Stimulated activated effector memory CD8-positive, alpha-beta T cell treated with anti-CD3 and anti-CD28 coated beads, Interleukin-12 subunit alpha, Interleukin-12 subunit beta, amount 100 ng/mL, for 72 hours (primary cell): ENCODE measurements around the gene RPL19.

ENCODE experiments used
- ATAC-seq: fragments of 150-1000 bp; cut with Tn5 transposase; 2 replicates; pipeline ENCODE4 v1.10.0; 2021
- DNase-seq, 2 donors: peaks; one replicate each; pipeline ENCODE4 v3.0.0; 2021 to 2022; ENCODE audit warnings: low spot score in 2 of 2
- H3K27ac Mint-ChIP-seq: one replicate; pipeline ENCODE4 v1.8.0; 2022; ENCODE audit warnings: mild to moderate bottlenecking, mixed read lengths
- H3K36me3 Mint-ChIP-seq: one replicate; pipeline ENCODE4 v1.8.0; 2022; ENCODE audit warnings: mild to moderate bottlenecking, mixed read lengths
- H3K4me1 Mint-ChIP-seq: one replicate; pipeline ENCODE4 v1.8.0; 2022; ENCODE audit warnings: mixed read lengths
- H3K4me3 Mint-ChIP-seq: one replicate; pipeline ENCODE4 v1.8.0; 2022; ENCODE audit warnings: mild to moderate bottlenecking, mixed read lengths
- H3K9me3 Mint-ChIP-seq: one replicate; pipeline ENCODE4 v1.8.0; 2022; ENCODE audit warnings: mixed read lengths

RPL19 gene

DNA sequence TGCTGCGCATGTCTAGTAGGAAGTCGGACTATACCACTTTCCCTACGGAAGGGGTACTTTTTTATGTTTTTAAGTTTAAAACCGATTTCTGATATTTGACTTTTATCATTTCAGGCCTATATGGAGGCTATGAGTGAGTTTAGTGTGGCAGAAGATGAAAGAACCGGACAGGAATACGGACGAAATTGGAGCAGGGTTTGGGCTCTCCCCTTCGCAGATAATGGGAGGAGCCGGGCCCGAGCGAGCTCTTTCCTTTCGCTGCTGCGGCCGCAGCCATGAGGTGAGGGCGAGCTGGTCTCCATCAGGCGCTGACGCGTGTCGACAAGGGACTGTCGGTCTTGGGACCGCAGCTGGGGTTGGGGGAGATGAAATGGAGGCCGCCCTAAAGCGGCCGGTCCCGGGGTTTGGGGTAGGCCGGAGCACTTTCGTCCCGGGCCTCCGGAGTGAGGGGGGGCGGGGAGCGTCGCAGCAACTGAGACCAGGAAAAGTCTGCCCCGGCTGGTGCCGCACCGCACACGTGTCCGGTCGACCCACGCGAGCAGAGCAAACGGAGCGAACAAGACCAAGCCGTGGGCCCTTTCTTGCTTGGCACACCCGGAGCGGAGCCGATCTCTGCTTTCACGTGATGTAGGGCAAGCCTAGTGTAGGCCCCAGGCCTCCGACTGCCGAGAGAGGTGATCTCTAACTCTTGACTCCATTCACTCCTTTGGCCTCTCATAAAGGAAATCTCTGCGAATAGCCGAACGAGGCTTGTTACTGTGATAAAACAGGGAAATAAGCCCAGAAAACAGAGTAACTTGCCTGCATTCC, at the start of gene RPL19:
Gene RPL19 (plus strand): TSS at position 214 of the 810 bp plus-strand sequence. CDS start 62 bp downstream, at position 276.
- DNase-seq, result peak; percentile 74 to 90

DNA sequence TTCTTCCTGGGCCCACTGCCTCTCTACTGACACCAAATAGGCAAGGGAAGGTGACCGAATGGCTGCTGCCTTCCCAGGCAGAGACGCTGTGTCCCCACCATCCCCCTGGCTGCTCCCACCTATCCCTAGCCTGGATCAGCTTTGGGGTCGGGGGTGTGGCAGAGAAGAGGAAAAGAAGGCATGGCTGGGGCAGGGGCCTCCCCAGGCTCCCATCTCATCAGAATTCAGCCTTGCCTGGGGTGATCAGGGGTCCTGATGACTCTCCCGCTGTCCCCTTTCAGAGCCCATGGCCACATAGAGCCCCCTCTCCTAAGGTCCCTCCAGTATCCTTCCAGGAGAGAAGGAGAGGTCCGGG, 49.3 kb upstream of the RPL19 start:
- H3K9me3 Mint-ChIP-seq, result no peaks in the 10 kb centered on the region
- peaks cover 37% of the 10 kb centered on the region for H3K36me3 Mint-ChIP-seq
- ATAC-seq (no peak), DNase-seq (no peak)
- peak overlapping the region; percentile 38 for H3K27ac Mint-ChIP-seq
- H3K4me3 Mint-ChIP-seq, result peak overlapping the region; percentile 97
- peaks cover 42% of the 10 kb centered on the region for H3K4me1 Mint-ChIP-seq

More for the DNA sequence above, at the start of gene RPL19:
- peak within 1 kb of the TSS; percentile 100 for H3K27ac Mint-ChIP-seq
- peaks cover 60% of the 10 kb centered on the region for H3K36me3 Mint-ChIP-seq
- peaks cover 67% of the 10 kb centered on the region for H3K4me1 Mint-ChIP-seq
- peak within 1 kb of the TSS; percentile 95 for H3K4me3 Mint-ChIP-seq
- H3K9me3 Mint-ChIP-seq, result no peaks in the 10 kb centered on the region
- ATAC-seq, result peak; percentile 77

DNA sequence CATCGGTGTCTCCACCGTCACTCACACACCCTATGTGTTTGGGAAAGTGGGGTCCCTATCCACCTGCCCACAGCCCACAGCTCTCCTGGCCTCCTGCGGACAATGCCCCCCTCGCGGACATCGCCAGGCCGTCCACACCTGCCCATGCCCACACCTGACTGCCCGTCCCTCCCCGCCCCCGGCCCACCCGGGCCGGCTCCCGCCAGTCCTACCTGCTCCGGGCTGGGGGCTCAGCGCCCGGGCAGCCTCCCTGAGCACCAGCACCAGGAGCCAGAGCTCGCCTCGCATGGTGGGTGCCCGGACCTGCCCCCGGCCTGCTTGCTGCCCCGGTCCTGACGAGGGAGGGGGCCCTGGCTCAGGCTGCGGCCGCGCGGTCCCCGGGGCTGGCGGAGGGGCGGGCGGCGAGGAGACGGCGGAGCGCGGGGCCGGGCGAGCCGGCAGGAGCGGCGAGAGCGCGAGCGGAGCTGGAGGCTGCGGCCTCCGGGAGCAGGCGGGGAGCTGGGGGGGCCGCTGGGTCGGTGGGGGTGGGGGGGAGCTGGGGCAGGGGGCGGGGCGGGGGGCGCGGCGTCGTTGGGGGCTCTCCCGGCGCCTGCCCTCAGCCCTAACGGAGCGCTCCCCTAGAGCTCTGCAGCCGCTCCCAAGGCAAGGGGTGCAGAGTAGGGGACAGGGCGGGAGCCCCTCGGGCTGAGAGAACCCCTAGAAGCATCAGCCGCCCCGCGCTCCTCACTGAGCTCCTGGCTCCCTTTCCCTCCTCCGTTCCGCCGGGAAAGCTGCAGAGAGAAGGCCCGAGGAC, 48.7 kb upstream of the RPL19 start, which contains the start of gene PLXDC1:
Gene PLXDC1 (minus strand): TSS at position 488 of the 793 bp plus-strand sequence. CDS start 200 bp downstream, at position 288.
- no peak for ATAC-seq
- H3K36me3 Mint-ChIP-seq, result peaks cover 40% of the 10 kb centered on the region
- peak in 1 of 2 donors; percentile 64 for DNase-seq
- peak within 1 kb of the TSS; percentile 97 for H3K4me3 Mint-ChIP-seq
- H3K4me1 Mint-ChIP-seq, result peaks cover 42% of the 10 kb centered on the region
- no peaks in the 10 kb centered on the region for H3K9me3 Mint-ChIP-seq
- peak within 1 kb of the TSS; percentile 100 for H3K27ac Mint-ChIP-seq

DNA sequence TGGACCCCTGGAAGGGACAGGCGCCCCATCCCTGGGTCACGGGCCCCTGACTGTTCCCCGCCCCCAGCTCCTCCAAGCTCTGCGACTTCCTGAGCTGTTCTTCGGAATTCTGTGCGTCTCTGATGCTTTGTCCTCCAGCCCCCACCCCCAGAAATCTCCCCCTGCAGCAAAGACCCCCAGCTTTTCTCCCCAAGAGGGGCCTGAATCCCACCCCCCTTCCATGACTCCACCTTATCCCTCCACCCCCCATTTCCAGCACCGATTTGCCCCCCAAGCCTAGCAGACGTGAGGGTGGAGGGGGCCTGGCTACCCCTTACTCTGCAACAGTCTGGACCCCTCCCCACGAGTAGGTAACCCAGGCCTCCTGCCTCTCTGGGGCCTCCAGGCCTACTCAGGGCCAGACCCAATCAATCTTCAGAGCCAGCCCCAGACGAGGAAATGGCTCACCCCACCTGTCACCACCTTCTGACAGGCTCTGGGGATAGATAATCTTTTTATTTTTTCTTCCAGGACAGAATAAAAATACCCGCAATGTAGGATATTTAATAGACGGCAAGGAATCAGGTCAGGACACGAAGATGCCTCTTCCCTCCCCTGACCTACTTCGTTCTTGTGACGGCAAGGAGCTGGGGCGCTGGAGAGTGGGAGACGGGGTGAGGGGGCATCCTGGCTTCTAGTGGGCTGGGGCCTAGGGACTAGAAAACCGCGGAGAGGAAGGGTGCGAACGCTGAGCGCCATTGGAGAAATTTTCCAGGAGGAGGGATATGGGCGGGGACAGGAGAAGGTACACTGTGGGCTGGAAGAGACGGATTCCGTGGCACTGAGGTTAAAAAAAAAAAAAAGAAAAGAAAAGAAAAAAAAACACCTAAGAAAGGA, 47.9 kb upstream of the RPL19 start:
- peaks cover 40% of the 10 kb centered on the region for H3K36me3 Mint-ChIP-seq
- peak overlapping the region; percentile 97 for H3K4me3 Mint-ChIP-seq
- peaks cover 42% of the 10 kb centered on the region for H3K4me1 Mint-ChIP-seq
- DNase-seq (peak in 1 of 2 donors; percentile 55), ATAC-seq (no peak)
- peak overlapping the region; percentile 100 for H3K27ac Mint-ChIP-seq
- H3K9me3 Mint-ChIP-seq, result no peaks in the 10 kb centered on the region

DNA sequence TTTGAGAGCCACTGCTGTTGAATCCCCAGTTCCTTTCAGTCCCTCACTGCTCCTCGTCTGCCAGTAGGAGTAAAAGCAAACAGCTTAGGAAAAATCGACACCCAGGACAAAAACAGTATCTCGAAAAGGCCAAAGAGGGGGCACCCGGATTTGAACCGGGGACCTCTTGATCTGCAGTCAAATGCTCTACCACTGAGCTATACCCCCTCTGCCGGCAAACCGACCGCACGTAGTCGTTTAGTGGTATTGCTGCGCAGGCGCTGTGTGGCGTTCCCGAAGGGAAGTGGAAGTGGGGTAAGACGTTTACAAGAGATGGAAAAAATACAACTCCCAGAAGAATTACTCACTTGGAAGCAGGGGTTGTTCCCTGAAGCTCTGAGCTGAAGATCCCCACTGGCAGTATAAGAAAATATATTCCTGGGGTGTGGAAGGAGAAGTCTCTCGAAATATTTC, 46.5 kb upstream of the RPL19 start:
- peak overlapping the region; percentile 100 for H3K27ac Mint-ChIP-seq
- peaks cover 42% of the 10 kb centered on the region for H3K4me1 Mint-ChIP-seq
- H3K9me3 Mint-ChIP-seq, result no peaks in the 10 kb centered on the region
- H3K36me3 Mint-ChIP-seq, result peaks cover 40% of the 10 kb centered on the region
- DNase-seq (peak; percentile 95 to 99), ATAC-seq (peak; percentile 76)
- H3K4me3 Mint-ChIP-seq, result peak overlapping the region; percentile 97

DNA sequence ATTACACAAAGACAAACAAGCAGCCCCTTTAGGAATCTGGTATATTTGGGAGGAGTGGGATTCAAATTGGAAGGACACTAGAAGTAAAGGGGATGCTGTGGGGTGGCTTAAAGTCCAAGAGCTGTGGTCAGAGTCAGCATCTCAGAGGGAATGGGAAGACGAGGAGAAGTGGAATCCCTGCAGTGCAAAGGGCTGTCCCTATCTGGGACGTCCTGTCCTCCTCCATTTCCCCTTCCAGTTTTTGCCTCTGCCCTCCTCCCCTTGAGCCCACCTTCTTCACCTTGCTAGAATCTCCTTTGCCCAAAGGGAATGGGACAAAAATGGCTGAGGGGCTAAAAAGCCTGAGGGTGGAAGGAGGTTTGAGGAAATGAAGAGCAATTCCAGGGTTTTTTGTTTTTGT, 44.4 kb upstream of the RPL19 start:
- peaks cover 40% of the 10 kb centered on the region for H3K36me3 Mint-ChIP-seq
- H3K9me3 Mint-ChIP-seq, result no peaks in the 10 kb centered on the region
- no peak for ATAC-seq
- H3K4me1 Mint-ChIP-seq, result peaks cover 35% of the 10 kb centered on the region
- no peak overlapping the region for H3K4me3 Mint-ChIP-seq
- no peak overlapping the region for H3K27ac Mint-ChIP-seq
- DNase-seq, result no peak

DNA sequence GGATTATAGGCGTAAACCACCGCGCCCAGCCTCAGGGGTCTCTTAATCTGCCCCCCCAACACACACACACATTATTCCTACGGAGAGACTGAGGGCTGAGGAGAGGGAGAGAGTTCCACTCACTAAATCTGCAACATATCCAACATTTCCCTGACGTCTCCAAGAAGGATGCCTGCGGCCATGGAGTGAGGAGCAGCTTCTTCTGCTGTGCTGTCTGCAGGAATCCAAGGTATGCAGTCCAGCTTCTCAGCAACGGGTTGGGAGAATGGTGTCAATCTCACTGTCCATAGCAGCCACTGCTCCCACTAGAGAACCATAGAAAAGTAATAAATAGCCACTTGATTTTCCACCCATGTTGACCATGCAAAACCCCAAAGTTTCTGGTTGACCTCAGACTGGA, 43.6 kb upstream of the RPL19 start:
- Mint-ChIP-seq H3K36me3 (peaks cover 40% of the 10 kb centered on the region), H3K4me3 (no peak overlapping the region), H3K27ac (no peak overlapping the region), H3K9me3 (no peaks in the 10 kb centered on the region), H3K4me1 (peaks cover 32% of the 10 kb centered on the region)
- no peak for DNase-seq
- ATAC-seq, result no peak

DNA sequence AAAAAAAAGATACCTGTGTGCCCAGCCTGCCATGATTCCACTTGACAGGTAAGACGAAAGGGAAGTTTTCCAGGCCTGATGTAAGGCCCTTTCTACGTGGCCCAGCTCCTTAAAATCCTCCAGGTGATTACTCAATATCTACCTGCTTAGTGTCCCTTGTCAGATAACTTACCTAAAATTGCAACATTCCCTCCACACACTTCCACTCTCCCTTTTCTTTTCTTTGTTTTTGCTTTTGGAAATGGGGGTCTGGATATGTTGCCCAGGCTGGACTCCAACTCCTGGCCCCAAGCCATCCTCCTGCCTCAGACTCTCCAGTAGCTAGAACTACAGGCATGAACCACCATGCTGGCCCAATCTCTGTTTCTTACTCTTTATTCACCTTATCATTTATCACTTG, 41.5 kb upstream of the RPL19 start:
- Mint-ChIP-seq H3K27ac (no peak overlapping the region), H3K36me3 (peaks cover 25% of the 10 kb centered on the region)

DNA sequence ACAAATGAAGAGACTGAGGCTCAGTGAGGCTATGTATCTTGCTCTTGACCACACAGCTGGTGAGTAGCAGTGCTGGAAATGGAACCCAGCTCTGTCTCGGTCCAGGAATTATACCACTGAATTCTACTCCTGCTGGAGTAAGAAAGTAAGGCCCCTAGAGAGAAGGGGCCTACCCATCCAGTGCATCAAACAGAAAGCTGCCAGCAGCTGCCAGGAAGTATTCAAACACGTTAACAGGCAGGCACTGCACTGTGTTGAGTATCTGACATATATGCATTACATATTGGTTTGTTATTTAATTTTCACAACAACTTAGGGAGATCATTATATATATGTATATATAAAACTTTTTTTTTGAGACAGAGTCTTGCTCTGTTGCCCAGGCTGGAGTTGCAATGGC, 38.1 kb upstream of the RPL19 start:
- no peak overlapping the region for H3K27ac Mint-ChIP-seq
- DNase-seq (no peak), ATAC-seq (no peak)
- no peak overlapping the region for H3K4me3 Mint-ChIP-seq
- H3K4me1 Mint-ChIP-seq, result peaks cover 16% of the 10 kb centered on the region
- no peaks in the 10 kb centered on the region for H3K36me3 Mint-ChIP-seq
- no peaks in the 10 kb centered on the region for H3K9me3 Mint-ChIP-seq

More for the DNA sequence above, 41.5 kb upstream of the RPL19 start:
- Mint-ChIP-seq H3K9me3 (no peaks in the 10 kb centered on the region), H3K4me3 (no peak overlapping the region), H3K4me1 (peaks cover 11% of the 10 kb centered on the region)
- ATAC-seq (no peak), DNase-seq (no peak)

DNA sequence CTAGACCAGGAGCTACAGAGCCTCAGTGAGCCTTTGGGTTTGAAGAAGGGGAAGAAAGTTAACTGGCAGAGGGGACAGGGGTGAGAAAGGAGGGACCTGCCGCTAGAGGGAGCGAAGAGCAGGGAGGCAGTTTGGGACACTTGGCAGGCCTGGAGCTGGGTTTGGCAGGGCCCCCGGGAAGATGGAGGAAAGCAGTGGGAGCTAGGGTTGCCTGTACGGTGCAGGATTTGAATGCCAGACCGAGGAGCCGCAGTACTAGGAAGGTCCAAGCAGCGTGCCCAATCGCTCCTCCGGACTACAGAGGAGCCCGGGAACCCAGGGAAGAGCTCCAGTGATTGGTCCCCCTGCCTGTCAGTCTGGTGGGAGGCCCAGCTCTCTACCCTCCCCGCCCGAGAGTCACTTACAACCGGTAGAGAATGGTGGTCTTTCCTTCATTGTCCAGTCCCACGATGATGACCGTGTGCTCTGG, 35.4 kb upstream of the RPL19 start:
- Mint-ChIP-seq H3K27ac (peak overlapping the region; percentile 15), H3K9me3 (no peaks in the 10 kb centered on the region), H3K4me1 (peaks cover 25% of the 10 kb centered on the region), H3K36me3 (no peaks in the 10 kb centered on the region), H3K4me3 (peak overlapping the region; percentile 78)
- DNase-seq (peak; percentile 69 to 87), ATAC-seq (peak; percentile 97)

DNA sequence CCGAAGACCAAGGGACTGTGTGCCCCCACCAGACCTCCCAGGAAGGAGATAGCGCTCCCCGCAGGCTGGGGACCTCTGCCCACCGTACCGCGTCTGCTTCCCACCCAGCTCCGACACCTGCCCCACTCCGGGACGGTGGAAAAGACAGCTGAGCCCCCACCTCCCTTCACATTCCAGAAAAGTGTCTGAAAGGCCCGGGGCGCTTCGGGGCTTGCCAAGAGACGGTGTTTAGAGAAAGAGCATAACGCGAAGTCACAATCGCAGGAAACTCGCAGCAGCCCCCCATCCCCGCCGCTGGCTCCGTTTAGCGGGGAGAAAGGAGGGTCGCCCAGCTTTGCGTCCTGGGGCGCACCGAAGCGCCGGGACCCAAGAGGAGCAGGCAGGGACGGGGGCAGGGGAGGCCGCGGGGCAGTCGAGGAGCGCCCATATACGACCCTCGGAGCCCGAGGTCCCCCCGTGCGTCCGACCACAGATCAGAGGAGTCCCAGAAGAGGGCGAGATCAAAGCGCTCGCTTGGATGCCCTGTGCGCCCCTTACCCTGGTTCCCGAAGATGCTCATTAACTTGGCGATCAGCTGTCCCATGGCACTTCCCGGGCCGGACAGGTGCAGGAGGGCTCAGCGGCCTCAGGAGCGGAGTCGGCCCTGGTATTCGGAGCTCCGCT, 34.8 kb upstream of the RPL19 start:
- H3K27ac Mint-ChIP-seq, result peak overlapping the region; percentile 15
- H3K36me3 Mint-ChIP-seq, result no peaks in the 10 kb centered on the region
- H3K9me3 Mint-ChIP-seq, result no peaks in the 10 kb centered on the region

DNA sequence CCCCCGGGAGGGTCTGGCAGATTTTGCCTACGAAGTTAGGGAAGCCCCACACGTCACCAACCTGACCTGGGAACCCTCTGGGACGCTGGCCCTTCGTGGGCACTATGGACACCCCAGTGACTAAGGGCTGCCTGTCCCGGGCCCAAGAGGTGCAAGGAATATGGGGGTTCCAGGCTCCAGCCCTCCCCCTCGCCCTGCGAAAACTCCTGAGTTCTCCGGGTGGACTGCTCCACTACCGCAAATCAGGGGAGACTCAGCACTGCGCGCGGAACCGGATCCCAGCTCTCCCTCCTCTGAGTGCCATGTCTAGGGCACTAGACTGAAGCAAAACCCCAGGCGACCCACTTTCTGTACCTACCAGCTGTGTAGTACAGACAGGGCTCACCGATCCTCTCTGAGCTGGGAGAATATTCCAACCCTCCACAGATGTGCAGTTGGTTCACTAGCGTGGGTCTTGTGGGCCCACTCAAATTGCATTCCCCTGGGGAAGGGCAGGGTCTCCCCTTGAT, 34.2 kb upstream of the RPL19 start, which contains the start of gene ARL5C:
Gene ARL5C (minus strand): TSS at position 321 of the 509 bp plus-strand sequence. CDS start 401 bp downstream, outside the sequence.
- Mint-ChIP-seq H3K27ac (peak within 1 kb of the TSS; percentile 15), H3K36me3 (no peaks in the 10 kb centered on the region), H3K9me3 (no peaks in the 10 kb centered on the region), H3K4me3 (peak within 1 kb of the TSS; percentile 78), H3K4me1 (peaks cover 25% of the 10 kb centered on the region)
- ATAC-seq (no peak), DNase-seq (no peak)

More for the DNA sequence above, 34.8 kb upstream of the RPL19 start:
- ATAC-seq, result peak; percentile 41
- DNase-seq, result no peak
- H3K4me3 Mint-ChIP-seq, result peak overlapping the region; percentile 78
- peaks cover 25% of the 10 kb centered on the region for H3K4me1 Mint-ChIP-seq

DNA sequence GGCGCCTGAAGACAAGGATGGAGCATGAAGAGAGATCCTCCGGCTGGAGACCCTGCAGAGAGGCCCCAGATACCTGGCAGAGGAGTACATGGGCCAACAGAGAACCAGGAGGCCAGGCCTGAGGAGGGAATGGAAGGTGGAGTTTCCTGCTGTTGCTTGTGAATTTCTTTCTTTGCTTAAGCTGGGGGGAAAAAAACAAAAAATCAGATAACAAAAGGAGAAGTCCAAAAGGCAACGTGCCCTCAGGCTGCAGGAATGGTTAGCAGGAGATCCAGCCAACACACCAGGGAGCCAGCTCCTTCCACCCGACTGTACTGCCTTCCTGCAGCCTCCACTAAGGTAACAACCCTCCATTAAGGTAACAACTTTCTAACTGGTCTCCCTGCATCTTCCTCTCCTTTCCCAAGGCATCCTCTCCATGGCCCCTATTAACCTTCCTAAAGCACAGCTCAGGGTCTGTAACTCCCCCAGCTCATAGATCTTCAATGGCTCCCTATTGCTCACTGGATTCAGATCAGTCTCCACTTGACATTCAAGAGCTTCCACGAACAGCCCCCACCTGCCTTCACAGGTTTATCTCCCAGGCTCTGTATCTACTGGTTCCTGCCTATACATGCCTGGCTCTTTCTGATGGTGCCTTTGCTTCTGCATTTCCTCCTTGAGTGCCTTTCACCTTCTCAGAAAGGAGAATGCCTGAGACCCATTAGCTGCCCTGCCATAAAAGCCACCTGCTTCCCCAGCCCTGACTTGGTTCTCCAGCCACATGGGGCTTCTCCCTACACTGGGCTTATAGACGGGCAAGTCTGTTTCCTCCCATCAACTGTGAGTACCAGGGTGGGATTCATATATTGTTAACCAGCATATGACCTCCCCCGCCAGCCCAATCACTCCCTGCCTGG, 33.4 kb upstream of the RPL19 start:
- H3K9me3 Mint-ChIP-seq, result no peaks in the 10 kb centered on the region
- no peaks in the 10 kb centered on the region for H3K36me3 Mint-ChIP-seq
- no peak for ATAC-seq
- no peak for DNase-seq
- peaks cover 25% of the 10 kb centered on the region for H3K4me1 Mint-ChIP-seq
- H3K27ac Mint-ChIP-seq, result no peak overlapping the region
- peak overlapping the region; percentile 78 for H3K4me3 Mint-ChIP-seq
